HG03439 (cell line): Measurements from ENCODE around the gene NOTCH2.

Experiments used
- ATAC-seq: cut with Tn5 transposase; IDR thresholded peaks from one replicate; pipeline ENCODE4 v1.9.1; 2021; ENCODE audit warnings: mild to moderate bottlenecking, moderate library complexity; ENCODE audit not compliant: unreplicated experiment

NOTCH2 gene

DNA sequence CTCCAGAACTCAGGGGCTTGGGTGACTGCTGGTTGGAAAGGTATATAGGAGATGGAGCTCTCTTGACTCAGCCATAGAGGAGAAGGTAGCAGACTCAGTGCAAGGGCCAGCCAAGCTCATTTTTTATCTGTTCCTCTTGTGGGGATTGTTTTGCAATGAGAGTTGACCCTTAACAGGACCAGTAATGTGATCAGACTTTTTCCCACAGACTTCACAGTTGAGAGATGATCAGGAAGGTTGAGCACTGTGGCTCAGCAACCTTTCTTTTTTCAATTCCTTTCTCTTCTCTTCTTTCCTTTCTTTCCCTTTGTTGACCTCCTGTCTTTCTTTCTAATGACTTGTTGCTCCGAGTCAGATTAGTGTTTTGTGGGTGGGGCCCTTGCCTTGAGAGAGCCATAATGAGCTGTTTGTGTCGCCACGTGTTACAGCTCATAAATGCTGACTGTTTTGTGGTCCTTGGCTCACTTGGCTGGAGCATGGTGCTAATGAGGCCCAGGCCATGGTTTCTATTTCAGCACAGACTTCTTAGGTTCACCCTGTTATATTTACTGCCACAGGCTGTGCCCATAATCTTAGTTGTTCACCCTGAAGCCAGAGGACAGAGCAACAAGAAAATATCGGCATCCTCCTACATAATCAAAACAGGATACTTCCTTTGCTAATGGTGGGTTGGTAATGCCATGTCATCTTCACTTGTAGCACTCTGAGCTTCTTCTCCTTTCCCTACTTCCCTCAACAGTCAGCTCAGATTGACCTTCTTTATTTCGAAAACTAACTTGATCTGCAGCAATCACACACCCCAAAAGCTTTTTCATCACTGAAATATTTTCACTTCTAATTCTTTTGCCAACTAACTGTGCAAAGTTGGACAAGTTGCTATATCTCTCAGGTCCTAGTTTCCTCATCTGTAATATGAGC is 187.1 kb downstream of the NOTCH2 start:
- ATAC-seq, result no peak

DNA sequence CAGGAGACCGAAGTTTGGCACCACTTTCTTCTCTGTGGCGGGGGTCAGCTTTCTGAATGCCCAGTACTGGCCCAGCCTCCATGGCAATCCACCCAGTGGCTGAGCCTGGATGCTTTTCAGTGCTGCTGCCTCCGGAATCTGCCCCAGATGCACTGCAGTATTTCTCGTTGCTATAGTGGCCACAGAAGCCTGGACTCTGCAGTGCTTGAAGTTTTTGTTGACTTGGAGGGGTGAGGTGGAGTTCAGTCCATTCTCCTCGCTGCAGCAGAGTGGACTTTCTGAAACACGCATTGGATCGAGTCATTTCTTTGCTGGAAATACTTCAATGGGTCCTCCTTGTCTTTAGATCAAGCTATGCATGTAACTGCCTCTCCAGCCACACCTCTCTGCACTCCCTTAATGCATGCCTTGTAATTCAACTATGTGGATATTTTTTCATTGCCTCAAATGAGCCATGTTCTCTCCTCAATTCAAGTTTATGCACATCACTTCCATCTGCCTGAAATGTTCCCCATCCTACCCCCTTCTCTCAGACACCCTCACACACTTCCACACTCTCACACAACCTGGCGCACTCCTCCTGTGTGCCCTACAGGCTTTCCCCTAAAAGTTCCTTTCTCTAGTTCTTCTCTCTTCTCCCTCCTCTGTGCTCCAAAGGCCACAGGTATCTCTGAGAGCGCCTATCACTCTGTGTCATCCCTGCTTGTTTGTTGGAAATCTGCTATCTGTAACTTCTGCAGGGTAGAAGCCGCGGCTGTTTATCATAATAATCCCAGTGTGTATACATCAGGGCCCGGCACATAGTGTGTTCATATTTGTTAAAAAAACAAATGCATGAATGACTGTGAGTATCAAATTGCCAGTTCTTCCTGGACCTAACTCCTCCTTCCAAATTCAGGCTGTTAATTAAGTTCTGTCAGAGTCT is 189.7 kb downstream of the NOTCH2 start:
- no peak for ATAC-seq

DNA sequence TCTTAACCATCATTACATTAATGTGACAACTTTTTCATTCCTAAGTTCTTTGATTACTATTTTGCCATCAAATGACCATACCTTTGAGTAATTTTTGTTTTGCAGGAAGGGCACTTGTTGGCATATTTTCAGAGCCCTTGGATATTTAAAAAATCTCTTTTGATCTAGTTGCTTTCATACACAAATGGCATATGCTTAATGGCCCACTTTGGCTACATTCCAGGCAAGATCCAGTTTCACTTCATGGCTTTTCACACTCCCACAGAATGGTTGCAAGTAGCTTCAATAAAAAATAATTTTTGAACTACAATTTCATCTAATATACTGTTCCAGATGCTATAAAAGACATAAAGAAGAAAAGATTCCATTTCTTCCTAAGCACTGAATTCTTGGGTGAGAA is 191.3 kb downstream of the NOTCH2 start:
- ATAC-seq, result no peak

GRCh38 chr1:119874186-119874585 is 195.3 kb downstream of the NOTCH2 start:
- no peak for ATAC-seq

DNA sequence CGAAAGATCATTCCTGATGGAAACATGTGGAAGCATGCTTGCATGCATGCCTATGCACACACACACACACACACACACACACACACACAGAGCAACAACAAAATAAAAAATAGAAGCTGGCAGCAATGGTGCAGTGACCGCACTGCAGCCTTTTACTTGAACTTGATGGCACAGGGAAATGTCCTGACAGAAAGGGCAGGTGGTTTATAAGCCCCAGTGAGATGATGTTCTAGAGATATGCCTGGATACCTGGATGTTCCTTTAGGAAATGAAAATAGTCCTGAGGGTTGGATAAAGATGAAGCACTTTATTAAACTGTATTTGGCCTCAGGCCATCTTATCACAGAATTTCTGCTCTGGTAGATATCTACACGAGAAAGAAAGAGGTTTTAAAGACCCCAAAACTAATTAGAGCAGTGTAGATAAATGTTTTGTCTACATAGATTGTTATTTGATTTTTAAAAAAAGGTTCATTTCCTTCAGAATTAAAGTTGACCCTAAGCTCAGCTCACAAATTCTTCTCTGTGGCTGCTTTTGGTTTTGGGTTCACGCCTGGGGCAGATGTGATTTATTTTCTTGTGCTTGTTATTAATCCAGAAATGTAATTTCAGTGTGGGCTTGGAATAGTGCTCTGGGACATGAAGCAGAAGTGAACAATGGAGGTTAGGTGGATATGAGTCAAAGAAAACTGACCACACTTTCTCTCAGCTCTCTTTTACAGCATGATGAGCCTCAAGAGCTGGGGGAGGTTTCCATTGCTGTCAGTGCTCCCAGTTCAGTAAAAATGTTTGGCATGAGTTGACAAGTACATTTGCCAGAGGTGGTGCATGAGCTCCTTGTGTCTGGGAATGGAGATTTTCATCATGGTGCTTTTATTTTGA is 196.1 kb downstream of the NOTCH2 start:
- no peak for ATAC-seq

GRCh38 chr1:119871881-119872280 is 197.6 kb downstream of the NOTCH2 start:
- ATAC-seq, result no peak

GRCh38 chr1:119870917-119871596 is 198.4 kb downstream of the NOTCH2 start:
- no peak for ATAC-seq

DNA sequence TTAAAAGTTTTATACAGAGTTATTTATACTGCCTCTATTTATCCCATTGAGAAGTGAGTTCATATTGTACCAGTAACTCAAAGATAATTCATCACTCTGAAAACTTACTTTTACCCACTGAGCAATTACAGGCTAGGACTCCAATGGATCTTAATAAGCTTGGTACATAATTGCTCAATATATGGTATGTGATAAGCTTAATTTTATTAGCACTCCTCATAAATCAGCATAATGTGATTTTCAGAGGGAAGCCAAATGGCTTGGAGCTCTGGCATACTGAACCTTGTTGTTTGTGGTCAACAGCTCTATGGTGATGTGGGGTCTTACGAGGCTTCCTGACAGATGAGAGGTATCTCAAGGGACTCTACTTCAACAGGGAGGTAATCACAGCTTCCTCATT is 199.5 kb downstream of the NOTCH2 start:
- no peak for ATAC-seq

- ATAC-seq, result no peak
Measured at GRCh38 chr1:119868176-119868575, 201.3 kb downstream of the NOTCH2 start.

GRCh38 chr1:119866451-119866850 is 203.0 kb downstream of the NOTCH2 start:
- ATAC-seq, result no peak

- ATAC-seq, result no peak
Measured at GRCh38 chr1:119865627-119866026, 203.8 kb downstream of the NOTCH2 start.

DNA sequence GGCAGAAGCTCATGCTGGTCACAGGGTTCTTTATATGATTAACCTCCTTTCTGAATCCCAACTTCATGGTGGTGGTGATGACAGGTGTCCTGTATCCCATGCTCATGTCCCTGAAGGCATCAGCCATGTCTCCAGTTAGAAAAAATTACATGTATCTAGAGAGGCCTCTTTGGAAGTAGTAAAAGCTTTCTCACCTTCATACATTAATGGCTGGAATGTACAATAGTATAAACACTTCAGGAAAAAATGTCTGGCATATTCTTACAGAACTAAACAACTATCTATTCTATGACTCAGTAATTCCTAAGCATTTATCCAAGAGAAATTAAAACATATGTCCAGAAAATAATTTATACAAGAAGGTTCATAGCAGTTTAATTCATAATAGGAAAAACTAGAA is 207.2 kb downstream of the NOTCH2 start:
- ATAC-seq, result no peak
